ENCODE measurements around the gene CDA. TPM values are rescaled to one million over a fixed set of nuclear protein-coding genes. Genes with fewer than 3 reads are reported as not detected.

The CDA gene
- total and polyA plus RNA-seq, 2 experiments from 2014 or later = 2.5 to 13.6 TPM

GRCh38 chr1:20611652-20612051 is 22.8 kb downstream of the CDA start (continued):
- TF ChIP-seq, protein P1, sequence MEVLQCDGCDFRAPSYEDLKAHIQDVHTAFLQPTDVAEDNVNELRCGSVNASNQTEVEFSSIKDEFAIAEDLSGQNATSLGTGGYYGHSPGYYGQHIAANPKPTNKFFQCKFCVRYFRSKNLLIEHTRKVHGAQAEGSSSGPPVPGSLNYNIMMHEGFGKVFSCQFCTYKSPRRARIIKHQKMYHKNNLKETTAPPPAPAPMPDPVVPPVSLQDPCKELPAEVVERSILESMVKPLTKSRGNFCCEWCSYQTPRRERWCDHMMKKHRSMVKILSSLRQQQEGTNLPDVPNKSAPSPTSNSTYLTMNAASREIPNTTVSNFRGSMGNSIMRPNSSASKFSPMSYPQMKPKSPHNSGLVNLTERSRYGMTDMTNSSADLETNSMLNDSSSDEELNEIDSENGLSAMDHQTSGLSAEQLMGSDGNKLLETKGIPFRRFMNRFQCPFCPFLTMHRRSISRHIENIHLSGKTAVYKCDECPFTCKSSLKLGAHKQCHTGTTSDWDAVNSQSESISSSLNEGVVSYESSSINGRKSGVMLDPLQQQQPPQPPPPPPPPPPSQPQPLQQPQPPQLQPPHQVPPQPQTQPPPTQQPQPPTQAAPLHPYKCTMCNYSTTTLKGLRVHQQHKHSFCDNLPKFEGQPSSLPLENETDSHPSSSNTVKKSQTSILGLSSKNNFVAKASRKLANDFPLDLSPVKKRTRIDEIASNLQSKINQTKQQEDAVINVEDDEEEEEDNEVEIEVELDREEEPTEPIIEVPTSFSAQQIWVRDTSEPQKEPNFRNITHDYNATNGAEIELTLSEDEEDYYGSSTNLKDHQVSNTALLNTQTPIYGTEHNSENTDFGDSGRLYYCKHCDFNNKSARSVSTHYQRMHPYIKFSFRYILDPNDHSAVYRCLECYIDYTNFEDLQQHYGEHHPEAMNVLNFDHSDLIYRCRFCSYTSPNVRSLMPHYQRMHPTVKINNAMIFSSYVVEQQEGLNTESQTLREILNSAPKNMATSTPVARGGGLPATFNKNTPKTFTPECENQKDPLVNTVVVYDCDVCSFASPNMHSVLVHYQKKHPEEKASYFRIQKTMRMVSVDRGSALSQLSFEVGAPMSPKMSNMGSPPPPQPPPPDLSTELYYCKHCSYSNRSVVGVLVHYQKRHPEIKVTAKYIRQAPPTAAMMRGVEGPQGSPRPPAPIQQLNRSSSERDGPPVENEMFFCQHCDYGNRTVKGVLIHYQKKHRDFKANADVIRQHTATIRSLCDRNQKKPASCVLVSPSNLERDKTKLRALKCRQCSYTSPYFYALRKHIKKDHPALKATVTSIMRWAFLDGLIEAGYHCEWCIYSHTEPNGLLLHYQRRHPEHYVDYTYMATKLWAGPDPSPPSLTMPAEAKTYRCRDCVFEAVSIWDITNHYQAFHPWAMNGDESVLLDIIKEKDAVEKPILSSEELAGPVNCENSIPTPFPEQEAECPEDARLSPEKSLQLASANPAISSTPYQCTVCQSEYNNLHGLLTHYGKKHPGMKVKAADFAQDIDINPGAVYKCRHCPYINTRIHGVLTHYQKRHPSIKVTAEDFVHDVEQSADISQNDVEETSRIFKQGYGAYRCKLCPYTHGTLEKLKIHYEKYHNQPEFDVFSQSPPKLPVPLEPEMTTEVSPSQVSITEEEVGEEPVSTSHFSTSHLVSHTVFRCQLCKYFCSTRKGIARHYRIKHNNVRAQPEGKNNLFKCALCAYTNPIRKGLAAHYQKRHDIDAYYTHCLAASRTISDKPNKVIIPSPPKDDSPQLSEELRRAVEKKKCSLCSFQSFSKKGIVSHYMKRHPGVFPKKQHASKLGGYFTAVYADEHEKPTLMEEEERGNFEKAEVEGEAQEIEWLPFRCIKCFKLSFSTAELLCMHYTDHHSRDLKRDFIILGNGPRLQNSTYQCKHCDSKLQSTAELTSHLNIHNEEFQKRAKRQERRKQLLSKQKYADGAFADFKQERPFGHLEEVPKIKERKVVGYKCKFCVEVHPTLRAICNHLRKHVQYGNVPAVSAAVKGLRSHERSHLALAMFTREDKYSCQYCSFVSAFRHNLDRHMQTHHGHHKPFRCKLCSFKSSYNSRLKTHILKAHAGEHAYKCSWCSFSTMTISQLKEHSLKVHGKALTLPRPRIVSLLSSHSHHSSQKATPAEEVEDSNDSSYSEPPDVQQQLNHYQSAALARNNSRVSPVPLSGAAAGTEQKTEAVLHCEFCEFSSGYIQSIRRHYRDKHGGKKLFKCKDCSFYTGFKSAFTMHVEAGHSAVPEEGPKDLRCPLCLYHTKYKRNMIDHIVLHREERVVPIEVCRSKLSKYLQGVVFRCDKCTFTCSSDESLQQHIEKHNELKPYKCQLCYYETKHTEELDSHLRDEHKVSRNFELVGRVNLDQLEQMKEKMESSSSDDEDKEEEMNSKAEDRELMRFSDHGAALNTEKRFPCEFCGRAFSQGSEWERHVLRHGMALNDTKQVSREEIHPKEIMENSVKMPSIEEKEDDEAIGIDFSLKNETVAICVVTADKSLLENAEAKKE (CRISPR knock-in tag; IDR thresholded peaks at IDR 0.05) = no peak
- no peak for TF ChIP-seq POLR2AphosphoS5 (IDR thresholded peaks at IDR 0.05; ENCODE audit: low read depth)
- TF ChIP-seq ZNF331 (CRISPR knock-in tag; IDR thresholded peaks at IDR 0.05; ENCODE audit: low read depth) = no peak
- no peak for TF ChIP-seq EZH2 (IDR thresholded peaks at IDR 0.05; ENCODE audit: low read depth, unreplicated experiment)
- TF ChIP-seq JUNB (IDR thresholded peaks at IDR 0.05; ENCODE audit: unreplicated experiment) = no peak
- TF ChIP-seq ZNF114 (CRISPR knock-in tag; IDR thresholded peaks at IDR 0.05) = no peak
- TF ChIP-seq EZH2phosphoT487 (IDR thresholded peaks at IDR 0.05; ENCODE audit: unreplicated experiment) = no peak
- no peak for TF ChIP-seq CREB1 (CRISPR knock-in tag; IDR thresholded peaks at IDR 0.05; ENCODE audit: low read depth)
- TF ChIP-seq NANOG (IDR thresholded peaks at IDR 0.05; ENCODE audit: borderline replicate concordance) = no peak
- TF ChIP-seq, protein P2, sequence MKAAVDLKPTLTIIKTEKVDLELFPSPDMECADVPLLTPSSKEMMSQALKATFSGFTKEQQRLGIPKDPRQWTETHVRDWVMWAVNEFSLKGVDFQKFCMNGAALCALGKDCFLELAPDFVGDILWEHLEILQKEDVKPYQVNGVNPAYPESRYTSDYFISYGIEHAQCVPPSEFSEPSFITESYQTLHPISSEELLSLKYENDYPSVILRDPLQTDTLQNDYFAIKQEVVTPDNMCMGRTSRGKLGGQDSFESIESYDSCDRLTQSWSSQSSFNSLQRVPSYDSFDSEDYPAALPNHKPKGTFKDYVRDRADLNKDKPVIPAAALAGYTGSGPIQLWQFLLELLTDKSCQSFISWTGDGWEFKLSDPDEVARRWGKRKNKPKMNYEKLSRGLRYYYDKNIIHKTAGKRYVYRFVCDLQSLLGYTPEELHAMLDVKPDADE (IDR thresholded peaks at IDR 0.05) = no peak
- TF ChIP-seq STAT1 (IDR thresholded peaks at IDR 0.05; ENCODE audit: unreplicated experiment) = no peak

All from GM23338 (cell line).